HepG2 (cell line): ENCODE results near the gene CLP1. TPM values are rescaled to one million over a fixed set of nuclear protein-coding genes. Genes with fewer than 3 reads are reported as not detected.

ENCODE experiments used
- ARHGAP35 ChIP-seq: sonication (generic); formaldehyde crosslinking; IDR thresholded peaks from 2 replicates; pipeline ENCODE4 v1.9.0; 2022; ENCODE audit warnings: mild to moderate bottlenecking, inconsistent platforms, moderate library complexity, missing genetic modification reagents, borderline replicate concordance
- FOXA3 ChIP-seq: IDR thresholded peaks from 2 replicates; pipeline ENCODE4 v1.6.1; 2016; ENCODE audit warnings: missing genetic modification reagents, missing compliant biosample characterization
- HOXA5 ChIP-seq: sonication (generic); formaldehyde crosslinking; IDR thresholded peaks from 2 replicates; pipeline ENCODE4 v1.4.0; 2020; ENCODE audit warnings: missing genetic modification reagents
- KDM2A ChIP-seq: sonication (generic); formaldehyde crosslinking; IDR thresholded peaks from 2 replicates; pipeline ENCODE4 v1.4.0; 2020; ENCODE audit warnings: low read depth, missing genetic modification reagents, borderline replicate concordance
- MAF1 ChIP-seq: sonication (generic); formaldehyde crosslinking; IDR thresholded peaks from 2 replicates; pipeline ENCODE4 v1.5.0; 2020; ENCODE audit warnings: missing genetic modification reagents, borderline replicate concordance
- PCBP2 ChIP-seq: fragments of 200-400 bp; formaldehyde crosslinking; optimal IDR thresholded peaks from 2 replicates; pipeline ENCODE3; 2018; ENCODE audit warnings: low read length, low read depth; ENCODE audit not compliant: poor library complexity, severe bottlenecking
- PHF5A ChIP-seq: IDR thresholded peaks from one replicate; pipeline ENCODE4 v1.6.1; 2018; ENCODE audit warnings: low read depth, missing genetic modification reagents; ENCODE audit not compliant: unreplicated experiment
- POLR2AphosphoS5 ChIP-seq: IDR thresholded peaks from 2 replicates; pipeline ENCODE4 v1.6.1; 2012; ENCODE audit warnings: low read depth, low read length
- RARG ChIP-seq: sonication (generic); formaldehyde crosslinking; IDR thresholded peaks from 2 replicates; pipeline ENCODE4 v1.4.0; 2020; ENCODE audit warnings: low read depth, mild to moderate bottlenecking, missing genetic modification reagents
- SAFB2 ChIP-seq: sonication (generic); formaldehyde crosslinking; IDR thresholded peaks from 2 replicates; pipeline ENCODE4 v1.5.1; 2020; ENCODE audit warnings: missing genetic modification reagents, low read depth, mild to moderate bottlenecking, borderline replicate concordance
- SOX6 ChIP-seq, 2 experiments: fragments of 450-650 bp in 1 of 2; sonication (generic) in 1 of 2; formaldehyde crosslinking in 1 of 2; IDR thresholded peaks; 2 replicates each; pipeline versions ENCODE4 v1.4.0 to v1.6.1; 2017 to 2020; ENCODE audit warnings: antibody characterized with exemption in 1 of 2, mild to moderate bottlenecking in 1 of 2, missing genetic modification reagents in 1 of 2
- ZNF234 ChIP-seq: sonication (generic); formaldehyde crosslinking; conservative IDR thresholded peaks from 2 replicates; pipeline ENCODE4 v1.5.1; 2020; ENCODE audit warnings: mild to moderate bottlenecking, missing genetic modification reagents
- ZNF430 ChIP-seq: sonication (generic); formaldehyde crosslinking; IDR thresholded peaks from 2 replicates; pipeline ENCODE4 v1.9.0; 2021; ENCODE audit warnings: mild to moderate bottlenecking, missing genetic modification reagents
- ZNF501 ChIP-seq: sonication (generic); formaldehyde crosslinking; IDR thresholded peaks from 2 replicates; pipeline ENCODE4 v1.5.1; 2020; ENCODE audit warnings: mild to moderate bottlenecking, moderate library complexity, missing genetic modification reagents
- ZNF766 ChIP-seq: sonication (generic); formaldehyde crosslinking; IDR thresholded peaks from 2 replicates; pipeline ENCODE4 v1.5.0; 2020; ENCODE audit warnings: missing genetic modification reagents, borderline replicate concordance
- polyA plus RNA-seq, 8 experiments: library from polyadenylated mRNA; depleted of rRNA in 3 of 8; stranded (reverse) in 7 of 8; unstranded in 1 of 8; fragments of >200 nt; fragmentation: Illumina TruSeq in 4 of 8; extraction: Trizol in 4 of 8; gene quantifications; 2 replicates each; pipeline versions ENCODE4 v1.2.1 to v1.2.3, GENCODE V29; 2011 to 2016; ENCODE audit warnings: low read depth in 4 of 8, missing spikeins in 1 of 8, mixed read lengths in 1 of 8; ENCODE audit not compliant: insufficient read depth in 1 of 8
- total RNA-seq, 5 experiments: library from RNA; depleted of rRNA; stranded (reverse); fragments of >200 nt; fragmentation: Illumina TruSeq; extraction: Trizol; gene quantifications; 2 replicates each; pipeline ENCODE4 v1.2.3, GENCODE V29; 2016; ENCODE audit warnings: low read depth in 1 of 5
- TF ChIP-seq, protein P1 (sequence below): sonication (generic); formaldehyde crosslinking; IDR thresholded peaks from 2 replicates; pipeline ENCODE4 v1.4.0; 2020; ENCODE audit warnings: low read depth, missing genetic modification reagents
- TF ChIP-seq, protein P2 (sequence below): sonication (generic); formaldehyde crosslinking; IDR thresholded peaks from 2 replicates; pipeline ENCODE4 v1.5.1; 2020; ENCODE audit warnings: missing genetic modification reagents, mild to moderate bottlenecking, borderline replicate concordance
- TF ChIP-seq, protein P3 (sequence below): sonication (generic); IDR thresholded peaks from 2 replicates; pipeline ENCODE4 v1.6.1; 2016; ENCODE audit warnings: low read depth, borderline replicate concordance
- TF ChIP-seq, protein P4 (sequence below): IDR thresholded peaks from 2 replicates; pipeline ENCODE4 v1.6.1; 2018; ENCODE audit warnings: missing genetic modification reagents, mild to moderate bottlenecking, missing compliant biosample characterization
- TF ChIP-seq, protein P5 (sequence below): sonication (generic); formaldehyde crosslinking; IDR thresholded peaks from 2 replicates; pipeline ENCODE4 v1.4.0; 2020; ENCODE audit warnings: mild to moderate bottlenecking, missing genetic modification reagents

The CLP1 gene
- total and polyA plus RNA-seq, 2 of the 13 experiments (the other 11 are each of a cell fraction or from before 2014, with no cell fraction given) = 14.6 to 24.8 TPM

DNA sequence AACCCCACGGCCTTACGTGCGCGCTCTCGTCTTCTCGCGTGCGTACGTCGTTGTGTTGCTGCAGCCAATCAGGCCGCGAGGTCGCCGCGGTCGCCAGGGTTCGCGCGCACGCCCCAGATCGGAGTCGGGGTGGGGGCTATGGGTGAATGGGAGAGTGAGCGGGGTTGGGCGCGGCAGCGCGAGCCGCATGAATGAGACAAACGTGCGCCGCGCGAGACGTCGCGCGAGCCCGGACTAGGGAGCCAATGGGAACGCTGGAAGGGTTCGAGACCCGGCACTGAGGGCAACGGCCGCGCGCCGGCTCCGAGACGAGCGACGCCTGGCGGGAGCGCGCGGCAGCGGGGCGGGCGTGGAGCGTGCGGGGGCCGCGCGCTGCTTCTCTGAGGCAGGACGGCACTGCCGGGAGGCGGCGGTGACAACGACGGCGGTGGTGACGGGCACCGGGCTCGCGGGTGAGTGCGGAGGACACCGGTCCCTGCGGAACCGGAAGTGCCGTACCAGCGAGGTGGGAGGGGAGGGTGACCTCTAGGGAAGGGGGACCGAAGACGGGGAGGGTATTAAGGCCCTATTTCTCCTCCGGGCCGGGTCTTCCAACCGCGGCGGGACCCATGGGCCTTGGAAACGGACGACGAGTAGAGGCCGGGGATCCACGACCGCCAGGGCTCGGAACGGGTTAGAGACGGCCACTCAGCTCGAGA, 10.3 kb downstream of the CLP1 start, which contains the start of gene ZDHHC5 (continued):
- TF ChIP-seq, protein P1, sequence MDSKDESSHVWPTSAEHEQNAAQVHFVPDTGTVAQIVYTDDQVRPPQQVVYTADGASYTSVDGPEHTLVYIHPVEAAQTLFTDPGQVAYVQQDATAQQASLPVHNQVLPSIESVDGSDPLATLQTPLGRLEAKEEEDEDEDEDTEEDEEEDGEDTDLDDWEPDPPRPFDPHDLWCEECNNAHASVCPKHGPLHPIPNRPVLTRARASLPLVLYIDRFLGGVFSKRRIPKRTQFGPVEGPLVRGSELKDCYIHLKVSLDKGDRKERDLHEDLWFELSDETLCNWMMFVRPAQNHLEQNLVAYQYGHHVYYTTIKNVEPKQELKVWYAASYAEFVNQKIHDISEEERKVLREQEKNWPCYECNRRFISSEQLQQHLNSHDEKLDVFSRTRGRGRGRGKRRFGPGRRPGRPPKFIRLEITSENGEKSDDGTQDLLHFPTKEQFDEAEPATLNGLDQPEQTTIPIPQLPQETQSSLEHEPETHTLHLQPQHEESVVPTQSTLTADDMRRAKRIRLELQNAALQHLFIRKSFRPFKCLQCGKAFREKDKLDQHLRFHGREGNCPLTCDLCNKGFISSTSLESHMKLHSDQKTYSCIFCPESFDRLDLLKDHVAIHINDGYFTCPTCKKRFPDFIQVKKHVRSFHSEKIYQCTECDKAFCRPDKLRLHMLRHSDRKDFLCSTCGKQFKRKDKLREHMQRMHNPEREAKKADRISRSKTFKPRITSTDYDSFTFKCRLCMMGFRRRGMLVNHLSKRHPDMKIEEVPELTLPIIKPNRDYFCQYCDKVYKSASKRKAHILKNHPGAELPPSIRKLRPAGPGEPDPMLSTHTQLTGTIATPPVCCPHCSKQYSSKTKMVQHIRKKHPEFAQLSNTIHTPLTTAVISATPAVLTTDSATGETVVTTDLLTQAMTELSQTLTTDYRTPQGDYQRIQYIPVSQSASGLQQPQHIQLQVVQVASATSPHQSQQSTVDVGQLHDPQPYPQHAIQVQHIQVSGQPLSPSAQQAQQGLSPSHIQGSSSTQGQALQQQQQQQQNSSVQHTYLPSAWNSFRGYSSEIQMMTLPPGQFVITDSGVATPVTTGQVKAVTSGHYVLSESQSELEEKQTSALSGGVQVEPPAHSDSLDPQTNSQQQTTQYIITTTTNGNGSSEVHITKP = peak; percentile 98
- peak; percentile 60 for TF ChIP-seq POLR2AphosphoS5
- TF ChIP-seq, protein P2, sequence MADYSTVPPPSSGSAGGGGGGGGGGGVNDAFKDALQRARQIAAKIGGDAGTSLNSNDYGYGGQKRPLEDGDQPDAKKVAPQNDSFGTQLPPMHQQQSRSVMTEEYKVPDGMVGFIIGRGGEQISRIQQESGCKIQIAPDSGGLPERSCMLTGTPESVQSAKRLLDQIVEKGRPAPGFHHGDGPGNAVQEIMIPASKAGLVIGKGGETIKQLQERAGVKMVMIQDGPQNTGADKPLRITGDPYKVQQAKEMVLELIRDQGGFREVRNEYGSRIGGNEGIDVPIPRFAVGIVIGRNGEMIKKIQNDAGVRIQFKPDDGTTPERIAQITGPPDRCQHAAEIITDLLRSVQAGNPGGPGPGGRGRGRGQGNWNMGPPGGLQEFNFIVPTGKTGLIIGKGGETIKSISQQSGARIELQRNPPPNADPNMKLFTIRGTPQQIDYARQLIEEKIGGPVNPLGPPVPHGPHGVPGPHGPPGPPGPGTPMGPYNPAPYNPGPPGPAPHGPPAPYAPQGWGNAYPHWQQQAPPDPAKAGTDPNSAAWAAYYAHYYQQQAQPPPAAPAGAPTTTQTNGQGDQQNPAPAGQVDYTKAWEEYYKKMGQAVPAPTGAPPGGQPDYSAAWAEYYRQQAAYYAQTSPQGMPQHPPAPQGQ (CRISPR knock-in tag) = peak; percentile 92; the same call in 1 of the 2 replicates
- no peak for TF ChIP-seq RARG (CRISPR knock-in tag)
- TF ChIP-seq, protein P3, sequence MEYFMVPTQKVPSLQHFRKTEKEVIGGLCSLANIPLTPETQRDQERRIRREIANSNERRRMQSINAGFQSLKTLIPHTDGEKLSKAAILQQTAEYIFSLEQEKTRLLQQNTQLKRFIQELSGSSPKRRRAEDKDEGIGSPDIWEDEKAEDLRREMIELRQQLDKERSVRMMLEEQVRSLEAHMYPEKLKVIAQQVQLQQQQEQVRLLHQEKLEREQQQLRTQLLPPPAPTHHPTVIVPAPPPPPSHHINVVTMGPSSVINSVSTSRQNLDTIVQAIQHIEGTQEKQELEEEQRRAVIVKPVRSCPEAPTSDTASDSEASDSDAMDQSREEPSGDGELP = 0 out of 2 replicates have a peak, but pooled peaks have one; percentile 8
- no peak for TF ChIP-seq SOX6 (IDR thresholded peaks at IDR 0.05)
- peak; percentile 58 for TF ChIP-seq SOX6 (CRISPR knock-in tag; IDR thresholded peaks at IDR 0.05)
- peak; percentile 54; the same call in 1 of the 2 replicates for TF ChIP-seq ZNF501 (CRISPR knock-in tag)
- 0 out of 2 replicates have a peak, but pooled peaks have one; percentile 30 for TF ChIP-seq MAF1
- TF ChIP-seq PCBP2 = no peak
- TF ChIP-seq, protein P4, sequence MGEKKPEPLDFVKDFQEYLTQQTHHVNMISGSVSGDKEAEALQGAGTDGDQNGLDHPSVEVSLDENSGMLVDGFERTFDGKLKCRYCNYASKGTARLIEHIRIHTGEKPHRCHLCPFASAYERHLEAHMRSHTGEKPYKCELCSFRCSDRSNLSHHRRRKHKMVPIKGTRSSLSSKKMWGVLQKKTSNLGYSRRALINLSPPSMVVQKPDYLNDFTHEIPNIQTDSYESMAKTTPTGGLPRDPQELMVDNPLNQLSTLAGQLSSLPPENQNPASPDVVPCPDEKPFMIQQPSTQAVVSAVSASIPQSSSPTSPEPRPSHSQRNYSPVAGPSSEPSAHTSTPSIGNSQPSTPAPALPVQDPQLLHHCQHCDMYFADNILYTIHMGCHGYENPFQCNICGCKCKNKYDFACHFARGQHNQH = no peak; the same call in none of the 2 replicates
- 0 out of 2 replicates have a peak, but pooled peaks have one; percentile 17 for TF ChIP-seq ZNF766 (CRISPR knock-in tag)
- 0 out of 2 replicates have a peak, but pooled peaks have one; percentile 21 for TF ChIP-seq ZNF430
- no peak for TF ChIP-seq ARHGAP35
- TF ChIP-seq, protein P5, sequence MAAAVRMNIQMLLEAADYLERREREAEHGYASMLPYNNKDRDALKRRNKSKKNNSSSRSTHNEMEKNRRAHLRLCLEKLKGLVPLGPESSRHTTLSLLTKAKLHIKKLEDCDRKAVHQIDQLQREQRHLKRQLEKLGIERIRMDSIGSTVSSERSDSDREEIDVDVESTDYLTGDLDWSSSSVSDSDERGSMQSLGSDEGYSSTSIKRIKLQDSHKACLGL (CRISPR knock-in tag) = peak; percentile 64; the same call in 1 of the 2 replicates
- TF ChIP-seq KDM2A (CRISPR knock-in tag) = peak; percentile 60; the same call in 1 of the 2 replicates
- peak; percentile 73; the same call in 1 of the 2 replicates for TF ChIP-seq ZNF234
- TF ChIP-seq SAFB2 = peak; percentile 95; the same call in 1 of the 2 replicates
- no peak for TF ChIP-seq PHF5A
- TF ChIP-seq HOXA5 = 0 out of 2 replicates have a peak, but pooled peaks have one; percentile 42
- TF ChIP-seq FOXA3 (CRISPR knock-in tag) = no peak; the same call in 1 of the 2 replicates
